GM13977 (cell line): Measurements from ENCODE around the gene SRRT.

Source experiments
- DNase-seq: peaks from one replicate; pipeline ENCODE4 v3.0.0; 2012; ENCODE audit warnings: low spot score
- CTCF ChIP-seq: IDR thresholded peaks from 2 replicates; pipeline ENCODE4 v1.5.1; 2012; ENCODE audit warnings: mild to moderate bottlenecking, control low read depth; ENCODE audit not compliant: insufficient read depth; ENCODE audit errors: extremely low read depth, missing control alignments
- in situ Hi-C: fragments of 300-500 bp; cut with MboI; formaldehyde crosslinking; loops from one replicate; pipeline ENCODE4 v1.12.0; 2022; ENCODE audit warnings: low sequenced_read_pairs, low pct_unique_long_range_greater_than_20kb, mixed read lengths, inconsistent platforms; ENCODE audit not compliant: unreplicated experiment

The SRRT gene

GRCh38 chr7:100873599-100874299 lies 1.2 kb upstream of the SRRT start:
- in situ Hi-C loops, result no loop called here
- TF ChIP-seq CTCF, result no peak
- no peak for DNase-seq

DNA sequence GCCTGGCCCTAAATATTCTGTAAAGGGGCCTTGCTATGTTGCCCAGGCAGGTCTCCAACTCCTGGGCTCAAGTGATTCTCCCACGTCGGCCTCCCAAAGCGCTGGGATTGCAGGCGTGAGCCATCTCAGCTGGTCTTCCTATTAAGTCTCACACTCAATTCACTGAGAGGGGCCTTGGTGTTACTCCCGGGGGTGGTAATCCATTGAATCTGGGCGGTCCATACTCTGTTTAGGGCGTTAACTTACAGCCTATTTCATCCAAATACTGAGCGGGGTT lies 665 bp upstream of the SRRT start:
- TF ChIP-seq CTCF, result no peak

GRCh38 chr7:100875356-100875751 lies 451 bp downstream of the SRRT start:
- in situ Hi-C loops, result no loop called here
- DNase-seq, result peak; percentile 64
- TF ChIP-seq CTCF, result no peak

More for the DNA sequence above, 665 bp upstream of the SRRT start:
- in situ Hi-C loops, result no loop called here
- DNase-seq, result no peak

GRCh38 chr7:100878013-100878412 lies 3.1 kb downstream of the SRRT start:
- DNase-seq, result no peak
- in situ Hi-C loops, result no loop called here
- no peak for TF ChIP-seq CTCF

- DNase-seq, result no peak
- in situ Hi-C loops, result no loop called here
- no peak for TF ChIP-seq CTCF
Observed at GRCh38 chr7:100878685-100879084, 3.8 kb downstream of the SRRT start.

- TF ChIP-seq CTCF, result no peak
- in situ Hi-C loops, result no loop called here
- no peak for DNase-seq
Observed at GRCh38 chr7:100879685-100880261, 4.9 kb downstream of the SRRT start.
